ENCODE data around the gene RAB37.

DNA sequence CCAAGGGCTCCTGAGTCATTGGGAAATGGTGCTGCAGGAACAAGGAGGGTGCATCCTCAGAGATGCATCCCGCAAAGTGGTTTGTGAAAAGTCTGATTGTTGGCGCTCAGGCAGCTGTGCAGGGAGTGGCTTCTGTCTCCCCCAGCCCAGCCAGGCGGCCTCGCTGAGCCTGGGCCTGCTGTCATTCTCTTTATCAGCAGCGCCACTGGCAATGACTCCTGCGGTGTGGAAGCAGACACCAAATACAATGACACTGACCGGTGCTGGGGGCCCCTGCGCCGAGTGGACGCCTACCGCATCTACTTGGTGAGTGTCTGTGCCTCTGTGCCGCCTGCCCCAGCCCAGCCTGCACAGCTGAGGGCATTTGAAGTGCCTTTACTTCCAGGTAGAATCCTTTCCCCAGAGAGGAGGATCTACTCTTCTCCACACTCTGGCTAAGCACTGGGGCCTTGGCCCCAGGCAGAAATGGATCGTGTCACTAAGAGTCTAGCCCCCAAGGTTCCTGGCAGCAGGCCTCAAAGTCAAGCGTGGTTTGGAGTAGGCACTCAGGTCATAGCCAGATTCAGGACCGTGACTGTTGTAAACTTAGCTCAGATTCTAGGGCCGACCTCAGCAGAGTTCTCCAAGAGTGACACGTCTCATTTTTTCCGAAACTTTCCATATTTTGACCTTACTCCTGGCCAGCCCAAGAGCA is 58.4 kb downstream of the RAB37 start:
- TF ChIP-seq ZNF391 (tag by site-specific recombination; IDR thresholded peaks at IDR 0.05; ENCODE audit: borderline replicate concordance, low read depth) (no peak), ZNF324 (tag by site-specific recombination; IDR thresholded peaks at IDR 0.05) (no peak), ZNF138 (tag by site-specific recombination; IDR thresholded peaks at IDR 0.05; ENCODE audit: borderline replicate concordance) (no peak), ZNF792 (tag by site-specific recombination; IDR thresholded peaks at IDR 0.05) (no peak), ZNF747 (tag by site-specific recombination; IDR thresholded peaks at IDR 0.05) (no peak)
- TF ChIP-seq, protein P1, sequence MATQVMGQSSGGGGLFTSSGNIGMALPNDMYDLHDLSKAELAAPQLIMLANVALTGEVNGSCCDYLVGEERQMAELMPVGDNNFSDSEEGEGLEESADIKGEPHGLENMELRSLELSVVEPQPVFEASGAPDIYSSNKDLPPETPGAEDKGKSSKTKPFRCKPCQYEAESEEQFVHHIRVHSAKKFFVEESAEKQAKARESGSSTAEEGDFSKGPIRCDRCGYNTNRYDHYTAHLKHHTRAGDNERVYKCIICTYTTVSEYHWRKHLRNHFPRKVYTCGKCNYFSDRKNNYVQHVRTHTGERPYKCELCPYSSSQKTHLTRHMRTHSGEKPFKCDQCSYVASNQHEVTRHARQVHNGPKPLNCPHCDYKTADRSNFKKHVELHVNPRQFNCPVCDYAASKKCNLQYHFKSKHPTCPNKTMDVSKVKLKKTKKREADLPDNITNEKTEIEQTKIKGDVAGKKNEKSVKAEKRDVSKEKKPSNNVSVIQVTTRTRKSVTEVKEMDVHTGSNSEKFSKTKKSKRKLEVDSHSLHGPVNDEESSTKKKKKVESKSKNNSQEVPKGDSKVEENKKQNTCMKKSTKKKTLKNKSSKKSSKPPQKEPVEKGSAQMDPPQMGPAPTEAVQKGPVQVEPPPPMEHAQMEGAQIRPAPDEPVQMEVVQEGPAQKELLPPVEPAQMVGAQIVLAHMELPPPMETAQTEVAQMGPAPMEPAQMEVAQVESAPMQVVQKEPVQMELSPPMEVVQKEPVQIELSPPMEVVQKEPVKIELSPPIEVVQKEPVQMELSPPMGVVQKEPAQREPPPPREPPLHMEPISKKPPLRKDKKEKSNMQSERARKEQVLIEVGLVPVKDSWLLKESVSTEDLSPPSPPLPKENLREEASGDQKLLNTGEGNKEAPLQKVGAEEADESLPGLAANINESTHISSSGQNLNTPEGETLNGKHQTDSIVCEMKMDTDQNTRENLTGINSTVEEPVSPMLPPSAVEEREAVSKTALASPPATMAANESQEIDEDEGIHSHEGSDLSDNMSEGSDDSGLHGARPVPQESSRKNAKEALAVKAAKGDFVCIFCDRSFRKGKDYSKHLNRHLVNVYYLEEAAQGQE (tag by site-specific recombination; IDR thresholded peaks at IDR 0.05) = no peak
- TF ChIP-seq, protein P2, sequence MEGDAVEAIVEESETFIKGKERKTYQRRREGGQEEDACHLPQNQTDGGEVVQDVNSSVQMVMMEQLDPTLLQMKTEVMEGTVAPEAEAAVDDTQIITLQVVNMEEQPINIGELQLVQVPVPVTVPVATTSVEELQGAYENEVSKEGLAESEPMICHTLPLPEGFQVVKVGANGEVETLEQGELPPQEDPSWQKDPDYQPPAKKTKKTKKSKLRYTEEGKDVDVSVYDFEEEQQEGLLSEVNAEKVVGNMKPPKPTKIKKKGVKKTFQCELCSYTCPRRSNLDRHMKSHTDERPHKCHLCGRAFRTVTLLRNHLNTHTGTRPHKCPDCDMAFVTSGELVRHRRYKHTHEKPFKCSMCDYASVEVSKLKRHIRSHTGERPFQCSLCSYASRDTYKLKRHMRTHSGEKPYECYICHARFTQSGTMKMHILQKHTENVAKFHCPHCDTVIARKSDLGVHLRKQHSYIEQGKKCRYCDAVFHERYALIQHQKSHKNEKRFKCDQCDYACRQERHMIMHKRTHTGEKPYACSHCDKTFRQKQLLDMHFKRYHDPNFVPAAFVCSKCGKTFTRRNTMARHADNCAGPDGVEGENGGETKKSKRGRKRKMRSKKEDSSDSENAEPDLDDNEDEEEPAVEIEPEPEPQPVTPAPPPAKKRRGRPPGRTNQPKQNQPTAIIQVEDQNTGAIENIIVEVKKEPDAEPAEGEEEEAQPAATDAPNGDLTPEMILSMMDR (tag by site-specific recombination; IDR thresholded peaks at IDR 0.05) = no peak

All from HEK293 (cell line).